GM04503 (cell line): ENCODE results near the gene RNF112.
A peak's percentile ranks its signal among the peaks of the same experiment; 100 is the strongest.

Source experiments
- DNase-seq: peaks from one replicate; pipeline ENCODE4 v3.0.0-alpha.2; 2012; ENCODE audit warnings: low read depth

The RNF112 gene

DNA sequence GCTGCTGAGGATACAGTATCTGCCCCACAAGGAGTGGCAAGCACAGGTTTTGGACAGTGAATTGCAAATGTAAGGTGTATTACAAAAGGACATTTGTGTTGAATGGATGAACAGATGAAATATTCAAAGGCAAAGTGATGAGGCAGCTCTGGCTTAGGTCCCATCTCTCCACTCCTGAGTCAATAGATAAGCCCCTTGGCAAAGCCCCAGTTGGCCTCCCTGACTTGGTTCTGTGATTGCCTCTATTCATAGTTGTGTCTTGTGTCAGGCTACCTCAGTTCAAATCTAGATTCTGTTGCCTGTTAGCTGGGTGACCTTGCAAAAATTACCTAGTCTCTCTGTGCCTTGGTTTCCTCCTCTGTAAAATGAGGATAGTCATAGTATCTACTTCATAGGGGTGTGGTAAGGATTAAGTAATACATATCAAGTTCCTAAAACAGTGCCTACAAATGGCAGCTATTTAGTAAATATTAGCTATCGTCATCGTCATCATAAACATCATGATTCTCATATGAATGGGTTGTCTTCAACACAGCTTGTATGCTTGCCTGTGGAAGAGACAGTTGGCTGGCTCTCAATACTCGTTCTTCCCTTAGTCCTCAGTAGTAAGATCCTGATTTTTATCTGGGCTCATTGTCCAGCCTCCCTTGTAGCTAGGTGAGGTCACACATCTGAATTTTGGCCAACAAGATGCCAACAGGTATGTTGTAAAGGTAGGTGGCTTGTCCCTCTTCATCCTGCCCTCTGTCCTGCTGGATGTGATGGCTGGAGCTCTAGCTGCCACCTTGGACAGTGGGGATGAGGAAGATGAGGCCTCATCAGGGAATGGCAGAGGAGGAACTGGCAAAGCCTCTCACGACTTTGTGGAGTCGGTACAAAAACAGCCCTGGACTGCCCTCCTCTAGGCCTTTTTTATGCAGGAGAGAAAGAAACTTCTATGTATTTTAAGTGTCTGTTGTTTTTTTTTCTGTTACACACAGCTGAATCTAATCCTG is 21.9 kb upstream of the RNF112 start:
- DNase-seq, result no peak

GRCh38 chr17:19390951-19391350 is 20.1 kb upstream of the RNF112 start:
- DNase-seq, result no peak

GRCh38 chr17:19391432-19391831 is 19.6 kb upstream of the RNF112 start:
- no peak for DNase-seq

GRCh38 chr17:19392303-19392702 is 18.7 kb upstream of the RNF112 start:
- DNase-seq, result no peak

- DNase-seq, result no peak
These were observed 13.4 kb upstream of the RNF112 start for GRCh38 chr17:19397556-19398041.

DNA sequence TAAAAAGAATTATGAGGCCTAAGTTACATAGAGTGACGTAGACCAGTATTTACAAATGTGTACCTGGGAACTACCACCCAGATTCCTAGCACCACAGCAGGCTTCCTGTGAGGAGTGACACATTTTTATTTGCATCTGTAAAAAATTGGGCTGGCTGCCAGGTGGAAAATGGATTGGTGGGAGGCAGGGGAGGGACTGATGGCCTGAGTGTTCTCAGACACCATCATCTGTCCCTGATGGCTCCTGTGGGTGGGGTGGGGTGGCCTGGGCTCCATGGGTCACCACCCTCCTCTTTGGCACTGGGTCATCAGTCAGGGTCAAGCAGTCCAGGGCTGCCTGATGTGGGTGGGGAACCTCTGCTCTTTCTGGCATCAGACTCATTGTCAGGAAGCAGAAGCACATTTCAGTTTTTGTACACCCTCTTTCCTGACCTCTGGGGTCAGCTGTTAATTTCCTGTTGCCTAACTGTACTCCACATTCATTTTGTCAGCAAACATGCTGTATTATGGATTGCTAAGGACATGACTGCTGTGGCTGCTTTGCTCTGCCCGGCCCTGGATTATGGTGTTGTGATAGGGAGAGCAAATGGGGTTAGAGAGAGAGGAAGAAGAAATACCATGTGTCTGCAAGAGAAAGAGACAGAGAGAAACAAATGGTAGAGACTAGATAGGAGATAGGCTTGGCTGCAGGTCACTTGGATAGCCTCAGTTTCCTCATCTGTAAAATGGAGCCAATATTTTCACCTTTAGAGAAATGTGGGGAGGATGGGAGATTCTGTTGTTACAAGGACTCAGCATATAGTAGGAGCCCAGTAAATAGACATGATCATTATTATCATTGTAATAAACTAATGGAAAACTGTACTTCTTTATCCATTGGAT is 12.5 kb upstream of the RNF112 start:
- no peak for DNase-seq

DNA sequence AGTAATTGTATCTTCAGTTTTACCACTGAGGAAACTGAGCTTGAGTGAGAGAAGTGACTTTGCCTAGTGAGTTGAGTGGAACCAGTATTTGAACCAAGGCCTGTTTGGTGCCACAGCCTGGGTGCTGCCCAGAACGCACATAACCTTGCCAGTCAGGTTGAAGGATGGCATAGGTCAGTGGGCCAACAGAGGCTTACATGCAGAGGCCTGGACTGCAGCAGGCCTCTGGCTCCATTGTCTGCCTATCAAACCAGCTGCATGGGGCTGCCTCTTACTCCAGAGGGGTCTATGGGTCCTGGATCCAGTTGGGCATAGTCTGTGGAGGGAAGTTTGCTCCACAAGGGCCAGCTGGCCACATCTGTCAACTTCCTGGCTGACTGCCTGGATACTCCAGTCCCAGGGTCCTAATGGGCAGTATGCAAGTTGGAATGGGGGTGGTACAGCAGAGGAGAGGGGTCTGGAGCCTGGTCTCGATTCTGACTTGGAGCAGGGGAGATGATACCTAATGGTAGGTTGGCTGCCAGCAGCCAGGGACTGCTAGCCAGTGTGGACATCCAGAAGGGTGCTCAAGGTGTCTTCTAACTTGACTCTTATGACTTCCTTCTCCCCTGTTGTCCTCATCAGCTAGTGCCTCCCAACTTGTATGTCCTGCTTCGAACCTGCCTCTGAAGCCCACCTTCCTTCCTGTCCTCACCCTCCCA is 11.1 kb upstream of the RNF112 start:
- no peak for DNase-seq

GRCh38 chr17:19401321-19402010 is 9.6 kb upstream of the RNF112 start:
- no peak for DNase-seq

GRCh38 chr17:19402171-19402570 is 8.9 kb upstream of the RNF112 start:
- DNase-seq, result no peak

DNA sequence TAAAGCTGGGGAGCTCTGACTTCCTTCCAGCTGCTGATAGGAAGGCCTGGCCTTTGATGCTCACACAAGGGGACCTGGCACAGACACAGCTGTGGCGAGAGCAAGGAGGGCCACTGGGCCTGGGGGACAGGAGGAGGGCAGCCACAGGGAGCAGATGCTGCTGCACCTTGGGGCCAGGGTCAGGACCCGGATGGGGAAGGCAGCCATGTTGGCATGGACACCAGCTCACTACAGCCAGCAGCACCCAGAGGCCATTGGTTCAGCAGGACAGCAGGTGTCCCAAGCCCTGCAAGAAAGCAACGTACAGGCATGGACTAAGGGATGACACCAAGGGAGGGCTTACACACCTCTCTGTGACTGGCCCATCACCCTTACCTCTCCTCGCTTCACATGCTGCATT is 8.0 kb upstream of the RNF112 start:
- DNase-seq, result no peak

DNA sequence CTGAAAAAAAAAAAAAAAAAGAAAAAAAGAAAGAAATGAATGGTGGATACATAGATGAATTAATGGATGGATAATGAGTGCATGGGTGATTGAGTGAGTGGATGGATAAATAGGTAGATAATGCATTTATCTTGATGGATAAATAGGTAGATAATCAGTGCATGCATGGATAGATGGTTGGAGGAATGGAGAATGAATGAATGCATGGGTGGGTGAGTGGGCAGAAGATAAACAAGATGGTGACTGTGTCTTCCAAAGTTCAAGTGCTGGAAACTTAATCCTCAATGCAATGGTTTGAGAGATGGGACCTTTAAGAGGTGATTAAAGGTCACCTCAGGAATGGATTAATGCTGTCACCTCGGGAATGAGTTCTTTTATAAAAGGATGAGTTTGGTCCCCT is 6.8 kb upstream of the RNF112 start:
- no peak for DNase-seq

- no peak for DNase-seq
These were observed 5.9 kb upstream of the RNF112 start for GRCh38 chr17:19405114-19405513.

DNA sequence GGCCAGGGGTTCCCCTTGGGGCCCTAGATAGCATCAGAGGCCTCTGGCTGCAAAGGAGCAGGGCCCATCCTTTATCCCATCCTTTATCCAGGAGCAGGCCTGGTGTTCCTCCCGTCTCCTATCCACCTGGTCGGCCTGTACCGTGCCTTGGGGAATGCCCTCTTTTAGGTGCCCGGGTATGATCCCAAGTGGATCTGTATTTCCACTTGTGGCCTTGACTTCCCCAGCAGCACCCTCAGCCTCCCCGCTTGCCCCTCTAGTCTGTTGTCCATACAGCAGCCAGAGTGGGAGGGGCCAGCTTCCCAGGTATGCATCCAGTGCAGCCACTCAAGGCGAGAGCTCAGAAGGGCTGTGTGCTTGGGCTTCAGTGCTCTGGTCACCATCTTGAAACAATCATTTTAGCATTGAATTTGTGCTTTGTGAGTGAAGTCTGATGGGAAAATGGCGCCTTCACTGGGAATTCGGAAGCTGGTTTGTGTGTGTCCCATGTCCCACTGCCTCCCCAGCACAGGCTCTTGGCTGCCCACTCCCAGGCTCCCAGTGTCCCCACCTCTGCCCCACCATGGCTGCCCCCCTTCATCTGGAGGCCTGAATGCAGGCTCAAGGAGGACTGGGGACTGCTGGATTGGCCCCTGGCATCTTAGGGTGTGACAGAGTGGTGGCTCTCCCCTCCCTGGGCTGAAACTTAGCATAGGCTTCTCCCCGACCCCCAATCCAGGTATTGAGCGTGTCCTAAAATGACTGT is 3.3 kb upstream of the RNF112 start:
- no peak for DNase-seq

GRCh38 chr17:19408346-19408710 is 2.7 kb upstream of the RNF112 start:
- DNase-seq, result no peak

- DNase-seq, result no peak
These were observed 2.0 kb upstream of the RNF112 start for GRCh38 chr17:19409066-19409465.

DNA sequence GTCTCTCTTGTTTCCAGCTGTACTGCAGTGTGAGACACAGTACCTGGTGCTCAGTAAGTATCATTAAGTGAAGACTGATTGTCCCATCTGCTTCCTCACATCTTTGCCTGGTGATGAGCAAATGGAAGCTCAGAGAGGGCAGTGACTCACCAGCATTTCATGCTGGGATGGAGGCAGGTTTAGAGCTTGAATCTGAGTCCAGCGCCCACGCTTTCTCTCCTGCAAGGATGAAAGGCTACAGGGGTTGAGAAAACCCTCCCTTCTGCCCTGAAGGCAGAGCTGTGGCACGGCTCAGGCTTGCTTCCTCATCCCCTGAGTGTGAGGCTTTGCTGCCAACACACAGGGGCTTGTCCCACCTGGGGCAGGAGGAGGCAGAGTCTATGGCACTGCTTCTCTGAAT is 1.5 kb upstream of the RNF112 start:
- peak; percentile 33 for DNase-seq

- DNase-seq, result no peak
These were observed 941 bp upstream of the RNF112 start for GRCh38 chr17:19410091-19410490.

DNA sequence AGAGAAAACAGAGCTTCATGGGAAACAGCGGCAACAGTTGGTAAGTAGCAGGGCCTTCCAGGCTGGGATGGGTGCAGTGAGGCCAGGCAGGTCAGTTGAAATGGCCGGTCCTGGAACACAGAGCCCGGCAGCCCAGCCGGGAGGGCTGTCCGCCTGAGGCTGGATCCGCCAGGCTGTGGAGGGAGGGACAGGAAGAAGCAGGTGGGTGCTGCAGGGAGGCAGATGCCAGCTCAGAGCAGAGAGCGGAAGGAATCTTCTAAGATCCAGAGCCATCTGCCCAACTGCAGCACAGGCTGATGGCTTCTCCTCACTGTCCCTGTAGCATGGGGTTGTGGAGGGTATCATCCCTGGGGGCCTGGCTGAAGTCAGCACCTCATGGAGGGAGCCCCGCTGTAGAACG is 599 bp downstream of the RNF112 start:
- DNase-seq, result no peak

- no peak for DNase-seq
These were observed 1.5 kb downstream of the RNF112 start for GRCh38 chr17:19412510-19412909.

DNA sequence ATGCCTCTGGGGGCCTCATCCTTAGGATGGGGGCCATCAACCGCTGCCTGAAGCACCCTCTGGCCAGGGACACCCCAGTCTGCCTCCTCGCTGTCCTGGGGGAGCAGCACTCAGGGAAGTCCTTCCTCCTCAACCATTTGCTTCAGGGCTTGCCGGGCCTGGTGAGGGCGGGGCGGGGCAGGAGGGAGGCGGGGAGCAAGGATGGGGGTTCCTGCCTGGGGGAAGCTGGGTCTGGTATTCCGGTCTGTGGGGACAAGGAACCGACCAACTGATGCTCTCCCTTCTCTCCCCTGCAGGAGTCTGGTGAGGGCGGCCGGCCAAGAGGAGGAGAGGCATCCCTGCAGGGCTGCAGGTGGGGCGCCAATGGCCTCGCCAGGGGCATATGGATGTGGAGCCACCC is 2.0 kb downstream of the RNF112 start:
- no peak for DNase-seq

GRCh38 chr17:19413761-19414160 is 2.7 kb downstream of the RNF112 start:
- DNase-seq, result no peak
